Stimulated activated CD4-positive, alpha-beta T cell treated with anti-CD3 and anti-CD28 coated beads, Interleukin-2, amount 100 ng/mL, for 24 hours (primary cell): Measurements from ENCODE around the gene RBMS3.
"Not testable (repeated sequence)": the region's sequence is repeated elsewhere in the genome, so short reads cannot be mapped to it uniquely, and the experiment has no call there.

Experiments
- DNase-seq, 2 donors: peaks; one replicate each; pipeline ENCODE4 v3.0.0-alpha.2; 2020

RBMS3 gene

GRCh38 chr3:29493109-29493508, 212.2 kb downstream of the RBMS3 start:
- no peak for DNase-seq

- DNase-seq = no peak
Measured at GRCh38 chr3:29494305-29495036, 213.6 kb downstream of the RBMS3 start.

GRCh38 chr3:29497282-29497681, 216.4 kb downstream of the RBMS3 start:
- no peak for DNase-seq

GRCh38 chr3:29502771-29503170, 221.9 kb downstream of the RBMS3 start:
- DNase-seq = no peak

- DNase-seq = no peak
Measured at GRCh38 chr3:29503314-29503713, 222.4 kb downstream of the RBMS3 start.

- no peak for DNase-seq
Measured at GRCh38 chr3:29503958-29504357, 223.1 kb downstream of the RBMS3 start.

- DNase-seq = no peak
Measured at GRCh38 chr3:29506502-29506901, 225.6 kb downstream of the RBMS3 start.

GRCh38 chr3:29511701-29512100, 230.8 kb downstream of the RBMS3 start:
- no peak for DNase-seq

- no peak for DNase-seq
Measured at GRCh38 chr3:29512641-29513040, 231.8 kb downstream of the RBMS3 start.

GRCh38 chr3:29513236-29513635, 232.4 kb downstream of the RBMS3 start:
- no peak for DNase-seq

GRCh38 chr3:29514170-29514569, 233.3 kb downstream of the RBMS3 start:
- no peak for DNase-seq

- DNase-seq = no peak
Measured at GRCh38 chr3:29514912-29515311, 234.0 kb downstream of the RBMS3 start.

GRCh38 chr3:29515451-29515850, 234.6 kb downstream of the RBMS3 start:
- no peak for DNase-seq

- DNase-seq = no peak
Measured at GRCh38 chr3:29516164-29516563, 235.3 kb downstream of the RBMS3 start.

- no peak for DNase-seq
Measured at GRCh38 chr3:29520764-29521163, 239.9 kb downstream of the RBMS3 start.

GRCh38 chr3:29521293-29521692, 240.4 kb downstream of the RBMS3 start:
- no peak for DNase-seq

- no peak for DNase-seq
Measured at GRCh38 chr3:29521751-29522150, 240.9 kb downstream of the RBMS3 start.

GRCh38 chr3:29524433-29524832, 243.6 kb downstream of the RBMS3 start:
- not testable (repeated sequence) for DNase-seq

- DNase-seq = no peak
Measured at GRCh38 chr3:29525254-29525881, 244.5 kb downstream of the RBMS3 start.

- DNase-seq = no peak
Measured at GRCh38 chr3:29527246-29527645, 246.4 kb downstream of the RBMS3 start.

GRCh38 chr3:29531644-29532043, 250.8 kb downstream of the RBMS3 start:
- DNase-seq = no peak

GRCh38 chr3:29532473-29532872, 251.6 kb downstream of the RBMS3 start:
- no peak for DNase-seq

GRCh38 chr3:29534006-29534405, 253.1 kb downstream of the RBMS3 start:
- no peak for DNase-seq

- no peak for DNase-seq
Measured at GRCh38 chr3:29536016-29536758, 255.3 kb downstream of the RBMS3 start.
